Hepatocyte (in vitro differentiated cells): Measurements from ENCODE around the gene PLPPR3.

Experiments used
- CTCF ChIP-seq: fragments of 200-600 bp; sonication (generic); IDR thresholded peaks from 2 replicates; pipeline ENCODE4 v1.5.1; 2016; ENCODE audit warnings: antibody characterized with exemption, mild to moderate bottlenecking; ENCODE audit not compliant: poor library complexity
- EZH2 ChIP-seq: fragments of 200-600 bp; sonication (generic); IDR thresholded peaks from 2 replicates; pipeline ENCODE4 v1.6.1; 2016; ENCODE audit warnings: antibody characterized with exemption, mild to moderate bottlenecking, borderline replicate concordance
- EZH2phosphoT487 ChIP-seq: fragments of 200-600 bp; sonication (generic); IDR thresholded peaks from one replicate; pipeline ENCODE4 v1.6.1; 2018; ENCODE audit warnings: antibody characterized with exemption, mild to moderate bottlenecking, low read depth, moderate library complexity; ENCODE audit not compliant: unreplicated experiment, severe bottlenecking

GRCh38 chr19:850221-850978 lies 28.6 kb upstream of the PLPPR3 start:
- TF ChIP-seq CTCF = no peak
- no peak for TF ChIP-seq EZH2
- no peak for TF ChIP-seq EZH2phosphoT487
